HepG2 (cell line): Measurements from ENCODE around the gene CSNK1D. TPM values are rescaled to one million over a fixed set of nuclear protein-coding genes. Genes with fewer than 3 reads are reported as not detected.

Source experiments
- CENPT ChIP-seq: sonication (generic); formaldehyde crosslinking; IDR thresholded peaks from 2 replicates; pipeline ENCODE4 v1.8.0; 2022; ENCODE audit warnings: low read depth, mild to moderate bottlenecking, moderate library complexity, missing genetic modification reagents
- EEA1 ChIP-seq: sonication (generic); formaldehyde crosslinking; IDR thresholded peaks from 2 replicates; pipeline ENCODE4 v1.5.1; 2020; ENCODE audit warnings: mild to moderate bottlenecking, missing genetic modification reagents, borderline replicate concordance
- ERF ChIP-seq: IDR thresholded peaks from 2 replicates; pipeline ENCODE4 v1.6.1; 2018; ENCODE audit warnings: missing biosample characterization, missing genetic modification reagents
- FOXM1 ChIP-seq: sonication (generic); formaldehyde crosslinking; IDR thresholded peaks from 2 replicates; pipeline ENCODE4 v1.5.0; 2020; ENCODE audit warnings: missing genetic modification reagents
- HOXA7 ChIP-seq: sonication (generic); formaldehyde crosslinking; IDR thresholded peaks from 2 replicates; pipeline ENCODE4 v1.8.1; 2022; ENCODE audit warnings: mild to moderate bottlenecking, missing genetic modification reagents, moderate library complexity
- HOXA9 ChIP-seq: sonication (generic); formaldehyde crosslinking; IDR thresholded peaks from 2 replicates; pipeline ENCODE4 v1.8.1; 2022; ENCODE audit warnings: missing genetic modification reagents, mild to moderate bottlenecking, moderate library complexity, borderline replicate concordance
- KLF16 ChIP-seq, 2 experiments: sonication (generic) in 1 of 2; formaldehyde crosslinking in 1 of 2; IDR thresholded peaks; 2 replicates each; pipeline versions ENCODE4 v1.6.1 to v1.8.0; 2016 to 2023; ENCODE audit warnings: missing genetic modification reagents in 2 of 2, missing compliant biosample characterization in 1 of 2
- NFE2L1 ChIP-seq: sonication (generic); formaldehyde crosslinking; IDR thresholded peaks from 2 replicates; pipeline ENCODE4 v1.4.0; 2020; ENCODE audit warnings: missing genetic modification reagents, mild to moderate bottlenecking, borderline replicate concordance
- NFYB ChIP-seq: sonication (generic); formaldehyde crosslinking; IDR thresholded peaks from 2 replicates; pipeline ENCODE4 v1.4.0; 2020; ENCODE audit warnings: missing genetic modification reagents
- RFX1 ChIP-seq: fragments of 450-650 bp; IDR thresholded peaks from 2 replicates; pipeline ENCODE4 v1.6.1; 2017
- SIX1 ChIP-seq: sonication (generic); formaldehyde crosslinking; IDR thresholded peaks from 2 replicates; pipeline ENCODE4 v1.4.0; 2020; ENCODE audit warnings: missing genetic modification reagents, borderline replicate concordance
- ZBTB42 ChIP-seq: sonication (generic); formaldehyde crosslinking; IDR thresholded peaks from 2 replicates; pipeline ENCODE4 v1.5.0; 2020; ENCODE audit warnings: mild to moderate bottlenecking, missing genetic modification reagents
- ZFP41 ChIP-seq: sonication (generic); formaldehyde crosslinking; IDR thresholded peaks from 2 replicates; pipeline ENCODE4 v1.4.0; 2020; ENCODE audit warnings: mild to moderate bottlenecking, missing genetic modification reagents, borderline replicate concordance
- ZNF558 ChIP-seq: sonication (generic); formaldehyde crosslinking; IDR thresholded peaks from 2 replicates; pipeline ENCODE4 v1.9.0; 2022; ENCODE audit warnings: mild to moderate bottlenecking, missing genetic modification reagents, borderline replicate concordance
- ZNF564 ChIP-seq: sonication (generic); formaldehyde crosslinking; IDR thresholded peaks from 2 replicates; pipeline ENCODE4 v1.8.1; 2023; ENCODE audit warnings: mild to moderate bottlenecking, missing genetic modification reagents
- ZNF572 ChIP-seq: sonication (generic); formaldehyde crosslinking; IDR thresholded peaks from 2 replicates; pipeline ENCODE4 v1.5.1; 2020; ENCODE audit warnings: mild to moderate bottlenecking, missing genetic modification reagents
- ZNF768 ChIP-seq: sonication (generic); formaldehyde crosslinking; IDR thresholded peaks from 2 replicates; pipeline ENCODE4 v1.4.0; 2020; ENCODE audit warnings: missing genetic modification reagents
- ZNF788 ChIP-seq: sonication (generic); formaldehyde crosslinking; IDR thresholded peaks from 2 replicates; pipeline ENCODE4 v1.5.0; 2020; ENCODE audit warnings: mild to moderate bottlenecking, missing genetic modification reagents, borderline replicate concordance
- polyA plus RNA-seq, 8 experiments: library from polyadenylated mRNA; depleted of rRNA in 3 of 8; stranded (reverse) in 7 of 8; unstranded in 1 of 8; fragments of >200 nt; fragmentation: Illumina TruSeq in 4 of 8; extraction: Trizol in 4 of 8; gene quantifications; 2 replicates each; pipeline versions ENCODE4 v1.2.1 to v1.2.3, GENCODE V29; 2011 to 2016; ENCODE audit warnings: low read depth in 4 of 8, missing spikeins in 1 of 8, mixed read lengths in 1 of 8; ENCODE audit not compliant: insufficient read depth in 1 of 8
- total RNA-seq, 5 experiments: library from RNA; depleted of rRNA; stranded (reverse); fragments of >200 nt; fragmentation: Illumina TruSeq; extraction: Trizol; gene quantifications; 2 replicates each; pipeline ENCODE4 v1.2.3, GENCODE V29; 2016; ENCODE audit warnings: low read depth in 1 of 5
- TF ChIP-seq, protein P1 (sequence below): sonication (generic); IDR thresholded peaks from 2 replicates; pipeline ENCODE4 v1.6.1; 2016; ENCODE audit warnings: low read depth, borderline replicate concordance
- TF ChIP-seq, protein P2 (sequence below): sonication (generic); formaldehyde crosslinking; IDR thresholded peaks from 2 replicates; pipeline ENCODE4 v1.5.0; 2020; ENCODE audit warnings: mild to moderate bottlenecking, missing genetic modification reagents, borderline replicate concordance
- TF ChIP-seq, protein P3 (sequence below): sonication (generic); formaldehyde crosslinking; IDR thresholded peaks from 2 replicates; pipeline ENCODE4 v1.4.0; 2020; ENCODE audit warnings: missing genetic modification reagents, borderline replicate concordance

Gene CSNK1D
- total and polyA plus RNA-seq, 2 of the 13 experiments (the other 11 are each of a cell fraction or from before 2014, with no cell fraction given), result 31.5 to 128 TPM

DNA sequence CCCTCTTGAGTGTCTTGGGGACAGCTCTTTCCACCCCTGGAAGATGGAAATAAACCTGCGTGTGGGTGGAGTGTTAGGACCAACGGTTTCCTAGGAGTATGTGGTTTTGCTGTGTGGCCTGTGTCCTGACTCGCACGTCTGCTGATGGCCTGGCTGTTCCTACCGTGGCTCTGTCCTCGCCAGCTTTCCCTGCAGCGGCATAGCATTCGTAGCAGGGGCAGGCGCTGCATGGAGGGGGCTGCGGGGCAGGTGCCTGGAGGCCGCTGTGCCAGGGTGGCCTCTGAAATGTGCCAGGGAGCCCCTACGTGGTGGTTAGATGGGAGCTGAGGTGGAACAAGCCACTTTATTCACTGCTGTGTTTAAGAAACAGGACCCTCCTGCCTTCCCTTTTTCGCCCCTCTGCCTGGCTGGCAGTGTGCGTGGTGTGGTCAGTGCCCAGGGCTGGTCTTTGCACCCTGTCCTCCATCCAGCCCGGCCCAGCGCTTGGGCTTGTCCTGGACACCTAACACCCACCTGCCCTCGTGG, 34.0 kb downstream of the CSNK1D start (continued):
- no peak; the same call in 1 of the 2 replicates for TF ChIP-seq ZNF558 (CRISPR knock-in tag)
- TF ChIP-seq CENPT (CRISPR knock-in tag), result no peak
- TF ChIP-seq RFX1, result no peak
- TF ChIP-seq ZBTB42, result no peak
- TF ChIP-seq KLF16 (CRISPR knock-in tag; IDR thresholded peaks at IDR 0.05), result no peak
- no peak for TF ChIP-seq FOXM1 (CRISPR knock-in tag)
- TF ChIP-seq, protein P1, sequence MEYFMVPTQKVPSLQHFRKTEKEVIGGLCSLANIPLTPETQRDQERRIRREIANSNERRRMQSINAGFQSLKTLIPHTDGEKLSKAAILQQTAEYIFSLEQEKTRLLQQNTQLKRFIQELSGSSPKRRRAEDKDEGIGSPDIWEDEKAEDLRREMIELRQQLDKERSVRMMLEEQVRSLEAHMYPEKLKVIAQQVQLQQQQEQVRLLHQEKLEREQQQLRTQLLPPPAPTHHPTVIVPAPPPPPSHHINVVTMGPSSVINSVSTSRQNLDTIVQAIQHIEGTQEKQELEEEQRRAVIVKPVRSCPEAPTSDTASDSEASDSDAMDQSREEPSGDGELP, result no peak
- 0 out of 2 replicates have a peak, but pooled peaks have one; percentile 20 for TF ChIP-seq NFE2L1 (CRISPR knock-in tag)
- TF ChIP-seq ERF, result 0 out of 2 replicates have a peak, but pooled peaks have one; percentile 12
- peak; percentile 65; the same call in 1 of the 2 replicates for TF ChIP-seq HOXA9 (CRISPR knock-in tag)
- 0 out of 2 replicates have a peak, but pooled peaks have one; percentile 89 for TF ChIP-seq ZNF572 (CRISPR knock-in tag)
- TF ChIP-seq HOXA7 (CRISPR knock-in tag), result no peak
- TF ChIP-seq, protein P2, sequence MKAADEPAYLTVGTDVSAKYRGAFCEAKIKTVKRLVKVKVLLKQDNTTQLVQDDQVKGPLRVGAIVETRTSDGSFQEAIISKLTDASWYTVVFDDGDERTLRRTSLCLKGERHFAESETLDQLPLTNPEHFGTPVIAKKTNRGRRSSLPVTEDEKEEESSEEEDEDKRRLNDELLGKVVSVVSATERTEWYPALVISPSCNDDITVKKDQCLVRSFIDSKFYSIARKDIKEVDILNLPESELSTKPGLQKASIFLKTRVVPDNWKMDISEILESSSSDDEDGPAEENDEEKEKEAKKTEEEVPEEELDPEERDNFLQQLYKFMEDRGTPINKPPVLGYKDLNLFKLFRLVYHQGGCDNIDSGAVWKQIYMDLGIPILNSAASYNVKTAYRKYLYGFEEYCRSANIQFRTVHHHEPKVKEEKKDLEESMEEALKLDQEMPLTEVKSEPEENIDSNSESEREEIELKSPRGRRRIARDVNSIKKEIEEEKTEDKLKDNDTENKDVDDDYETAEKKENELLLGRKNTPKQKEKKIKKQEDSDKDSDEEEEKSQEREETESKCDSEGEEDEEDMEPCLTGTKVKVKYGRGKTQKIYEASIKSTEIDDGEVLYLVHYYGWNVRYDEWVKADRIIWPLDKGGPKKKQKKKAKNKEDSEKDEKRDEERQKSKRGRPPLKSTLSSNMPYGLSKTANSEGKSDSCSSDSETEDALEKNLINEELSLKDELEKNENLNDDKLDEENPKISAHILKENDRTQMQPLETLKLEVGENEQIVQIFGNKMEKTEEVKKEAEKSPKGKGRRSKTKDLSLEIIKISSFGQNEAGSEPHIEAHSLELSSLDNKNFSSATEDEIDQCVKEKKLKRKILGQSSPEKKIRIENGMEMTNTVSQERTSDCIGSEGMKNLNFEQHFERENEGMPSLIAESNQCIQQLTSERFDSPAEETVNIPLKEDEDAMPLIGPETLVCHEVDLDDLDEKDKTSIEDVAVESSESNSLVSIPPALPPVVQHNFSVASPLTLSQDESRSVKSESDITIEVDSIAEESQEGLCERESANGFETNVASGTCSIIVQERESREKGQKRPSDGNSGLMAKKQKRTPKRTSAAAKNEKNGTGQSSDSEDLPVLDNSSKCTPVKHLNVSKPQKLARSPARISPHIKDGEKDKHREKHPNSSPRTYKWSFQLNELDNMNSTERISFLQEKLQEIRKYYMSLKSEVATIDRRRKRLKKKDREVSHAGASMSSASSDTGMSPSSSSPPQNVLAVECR, result no peak
- no peak for TF ChIP-seq ZNF788 (CRISPR knock-in tag)
- no peak for TF ChIP-seq ZNF564 (CRISPR knock-in tag)
- TF ChIP-seq, protein P3, sequence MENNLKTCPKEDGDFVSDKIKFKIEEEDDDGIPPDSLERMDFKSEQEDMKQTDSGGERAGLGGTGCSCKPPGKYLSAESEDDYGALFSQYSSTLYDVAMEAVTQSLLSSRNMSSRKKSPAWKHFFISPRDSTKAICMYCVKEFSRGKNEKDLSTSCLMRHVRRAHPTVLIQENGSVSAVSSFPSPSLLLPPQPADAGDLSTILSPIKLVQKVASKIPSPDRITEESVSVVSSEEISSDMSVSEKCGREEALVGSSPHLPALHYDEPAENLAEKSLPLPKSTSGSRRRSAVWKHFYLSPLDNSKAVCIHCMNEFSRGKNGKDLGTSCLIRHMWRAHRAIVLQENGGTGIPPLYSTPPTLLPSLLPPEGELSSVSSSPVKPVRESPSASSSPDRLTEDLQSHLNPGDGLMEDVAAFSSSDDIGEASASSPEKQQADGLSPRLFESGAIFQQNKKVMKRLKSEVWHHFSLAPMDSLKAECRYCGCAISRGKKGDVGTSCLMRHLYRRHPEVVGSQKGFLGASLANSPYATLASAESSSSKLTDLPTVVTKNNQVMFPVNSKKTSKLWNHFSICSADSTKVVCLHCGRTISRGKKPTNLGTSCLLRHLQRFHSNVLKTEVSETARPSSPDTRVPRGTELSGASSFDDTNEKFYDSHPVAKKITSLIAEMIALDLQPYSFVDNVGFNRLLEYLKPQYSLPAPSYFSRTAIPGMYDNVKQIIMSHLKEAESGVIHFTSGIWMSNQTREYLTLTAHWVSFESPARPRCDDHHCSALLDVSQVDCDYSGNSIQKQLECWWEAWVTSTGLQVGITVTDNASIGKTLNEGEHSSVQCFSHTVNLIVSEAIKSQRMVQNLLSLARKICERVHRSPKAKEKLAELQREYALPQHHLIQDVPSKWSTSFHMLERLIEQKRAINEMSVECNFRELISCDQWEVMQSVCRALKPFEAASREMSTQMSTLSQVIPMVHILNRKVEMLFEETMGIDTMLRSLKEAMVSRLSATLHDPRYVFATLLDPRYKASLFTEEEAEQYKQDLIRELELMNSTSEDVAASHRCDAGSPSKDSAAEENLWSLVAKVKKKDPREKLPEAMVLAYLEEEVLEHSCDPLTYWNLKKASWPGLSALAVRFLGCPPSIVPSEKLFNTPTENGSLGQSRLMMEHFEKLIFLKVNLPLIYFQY (CRISPR knock-in tag), result 0 out of 2 replicates have a peak, but pooled peaks have one; percentile 3
- TF ChIP-seq NFYB (CRISPR knock-in tag), result no peak
- TF ChIP-seq ZNF768, result 0 out of 2 replicates have a peak, but pooled peaks have one; percentile 9
- TF ChIP-seq EEA1, result no peak; the same call in 1 of the 2 replicates
- peak; percentile 33; the same call in 1 of the 2 replicates for TF ChIP-seq ZFP41 (CRISPR knock-in tag)
- no peak for TF ChIP-seq SIX1 (CRISPR knock-in tag)
